BLaER1 treated with 17β-estradiol and CSF1 and Interleukin-3, amounts not matched to agents 10 nM and 100 nM (cell line): ENCODE measurements around the gene CFAP100.

Experiments
- H3K27ac ChIP-seq, 11 experiments: shearing (Covaris generic); formaldehyde crosslinking; 2 replicates each; pipeline ENCODE4 v1.8.1; 2022
- H3K27me3 ChIP-seq, 11 experiments: shearing (Covaris generic); formaldehyde crosslinking; 2 replicates each; pipeline ENCODE4 v1.8.1; 2022
- H3K36me3 ChIP-seq, 11 experiments: shearing (Covaris generic); formaldehyde crosslinking; 2 replicates each; pipeline ENCODE4 v1.8.1; 2022
- H3K4me1 ChIP-seq, 10 experiments: shearing (Covaris generic); formaldehyde crosslinking; 2 replicates each; pipeline ENCODE4 v1.8.1; 2022
- H3K4me2 ChIP-seq, 11 experiments: shearing (Covaris generic); formaldehyde crosslinking; 2 replicates each; pipeline ENCODE4 v1.8.1; 2022
- H3K4me3 ChIP-seq, 10 experiments: shearing (Covaris generic); formaldehyde crosslinking; 2 replicates each; pipeline ENCODE4 v1.8.1; 2022
- H3K9ac ChIP-seq, 11 experiments: shearing (Covaris generic); formaldehyde crosslinking; 2 replicates each; pipeline ENCODE4 v1.8.1; 2022
- H3K9me3 ChIP-seq, 11 experiments: shearing (Covaris generic); formaldehyde crosslinking; replicated peaks in 1 of 11; 2 replicates each; pipeline ENCODE4 v1.8.1; 2022
- H4K20me1 ChIP-seq, 11 experiments: shearing (Covaris generic); formaldehyde crosslinking; 2 replicates each; pipeline ENCODE4 v1.8.1; 2022
- Cebpa-rat ChIP-seq, 11 experiments: shearing (Covaris generic); IDR thresholded peaks; 2 replicates each; pipeline ENCODE4 v1.8.1; 2022

The CFAP100 gene

GRCh38 chr3:126399756-126400155, 5.0 kb downstream of the CFAP100 start:
- Histone ChIP-seq H3K9ac (peak overlapping the region in 3 of 11 experiments; percentile 6 to 59 (median 27); a peak in 3 of 22 replicates), H3K4me3 (no peak overlapping the region), H3K4me1 (peaks cover 9 to 21% (median 12%) of the 10 kb centered on the region in 10 experiments), H3K36me3 (no peaks in the 10 kb centered on the region), H3K4me2 (peak overlapping the region in 10 of 11 experiments; percentile 41 to 87 (median 63); a peak in 19 of 22 replicates), H4K20me1 (peaks cover 0 to 6% (median 0%) of the 10 kb centered on the region in 11 experiments; a peak in 4 of 22 replicates), H3K9me3 (peaks cover 13 to 28% (median 20%) of the 10 kb centered on the region in 11 experiments; a peak in 20 of 22 replicates), H3K27me3 (peaks cover 0 to 45% (median 0%) of the 10 kb centered on the region in 11 experiments; a peak in 4 of 22 replicates), H3K27ac (peak overlapping the region in 10 of 11 experiments; percentile 16 to 71 (median 56); a peak in 18 of 22 replicates)
- TF ChIP-seq Cebpa-rat (IDR thresholded peaks at IDR 0.05), result no peak

DNA sequence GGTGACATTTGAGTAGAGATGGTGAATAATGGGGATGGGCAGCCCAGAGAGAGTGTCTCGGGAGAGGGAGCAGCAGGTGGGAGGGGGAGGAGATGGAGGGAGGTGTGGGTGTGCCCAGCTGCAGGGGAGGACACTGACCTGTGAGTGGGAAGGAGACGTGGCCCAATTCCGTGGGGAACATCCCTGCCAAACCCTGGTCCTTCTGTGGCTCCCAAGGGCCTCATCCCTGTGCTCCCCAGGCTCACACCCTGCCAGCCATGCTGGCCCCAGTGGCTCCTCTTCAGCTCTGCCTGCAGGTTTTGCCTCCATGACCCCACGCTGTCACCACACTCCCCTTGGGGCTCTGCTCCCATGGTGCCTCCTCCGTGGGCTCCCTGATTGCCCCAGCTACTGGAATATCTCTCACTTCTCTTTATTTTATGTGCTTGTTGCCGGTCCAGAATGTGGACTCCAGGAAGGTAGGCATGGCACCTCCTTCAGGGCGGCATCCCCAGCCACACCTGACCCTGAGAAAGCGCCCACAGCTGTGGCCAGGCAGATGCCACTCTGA, 7.0 kb downstream of the CFAP100 start:
- Histone ChIP-seq H3K4me2 (no peak overlapping the region), H3K9me3 (peaks cover 13 to 28% (median 20%) of the 10 kb centered on the region in 11 experiments; a peak in 20 of 22 replicates), H4K20me1 (peaks cover 0 to 6% (median 0%) of the 10 kb centered on the region in 11 experiments; a peak in 4 of 22 replicates), H3K27me3 (peaks cover 0 to 30% (median 0%) of the 10 kb centered on the region in 11 experiments; a peak in 4 of 22 replicates), H3K9ac (no peak overlapping the region), H3K4me1 (peaks cover 9 to 21% (median 12%) of the 10 kb centered on the region in 10 experiments), H3K36me3 (no peaks in the 10 kb centered on the region), H3K27ac (no peak overlapping the region), H3K4me3 (no peak overlapping the region)
- TF ChIP-seq Cebpa-rat (IDR thresholded peaks at IDR 0.05), result no peak

GRCh38 chr3:126402178-126402577, 7.5 kb downstream of the CFAP100 start:
- Histone ChIP-seq H3K9ac (no peak overlapping the region), H3K27ac (no peak overlapping the region), H3K9me3 (peaks cover 15 to 28% (median 20%) of the 10 kb centered on the region in 11 experiments; a peak in 20 of 22 replicates), H3K27me3 (peaks cover 0 to 26% (median 0%) of the 10 kb centered on the region in 11 experiments; a peak in 4 of 22 replicates), H4K20me1 (peaks cover 0 to 6% (median 0%) of the 10 kb centered on the region in 11 experiments; a peak in 4 of 22 replicates), H3K4me3 (no peak overlapping the region), H3K36me3 (no peaks in the 10 kb centered on the region), H3K4me2 (no peak overlapping the region), H3K4me1 (peaks cover 9 to 21% (median 12%) of the 10 kb centered on the region in 10 experiments)
- no peak for TF ChIP-seq Cebpa-rat (IDR thresholded peaks at IDR 0.05)

GRCh38 chr3:126402666-126403302, 8.1 kb downstream of the CFAP100 start:
- Histone ChIP-seq H3K36me3 (no peaks in the 10 kb centered on the region), H3K27me3 (peaks cover 0 to 26% (median 0%) of the 10 kb centered on the region in 11 experiments; a peak in 4 of 22 replicates), H3K9ac (no peak overlapping the region), H3K9me3 (peaks cover 16 to 32% (median 20%) of the 10 kb centered on the region in 11 experiments; a peak in 20 of 22 replicates), H3K4me1 (peaks cover 9 to 21% (median 12%) of the 10 kb centered on the region in 10 experiments), H4K20me1 (peaks cover 0 to 6% (median 0%) of the 10 kb centered on the region in 11 experiments; a peak in 4 of 22 replicates), H3K4me2 (no peak overlapping the region), H3K27ac (no peak overlapping the region), H3K4me3 (no peak overlapping the region)
- no peak for TF ChIP-seq Cebpa-rat (IDR thresholded peaks at IDR 0.05)

DNA sequence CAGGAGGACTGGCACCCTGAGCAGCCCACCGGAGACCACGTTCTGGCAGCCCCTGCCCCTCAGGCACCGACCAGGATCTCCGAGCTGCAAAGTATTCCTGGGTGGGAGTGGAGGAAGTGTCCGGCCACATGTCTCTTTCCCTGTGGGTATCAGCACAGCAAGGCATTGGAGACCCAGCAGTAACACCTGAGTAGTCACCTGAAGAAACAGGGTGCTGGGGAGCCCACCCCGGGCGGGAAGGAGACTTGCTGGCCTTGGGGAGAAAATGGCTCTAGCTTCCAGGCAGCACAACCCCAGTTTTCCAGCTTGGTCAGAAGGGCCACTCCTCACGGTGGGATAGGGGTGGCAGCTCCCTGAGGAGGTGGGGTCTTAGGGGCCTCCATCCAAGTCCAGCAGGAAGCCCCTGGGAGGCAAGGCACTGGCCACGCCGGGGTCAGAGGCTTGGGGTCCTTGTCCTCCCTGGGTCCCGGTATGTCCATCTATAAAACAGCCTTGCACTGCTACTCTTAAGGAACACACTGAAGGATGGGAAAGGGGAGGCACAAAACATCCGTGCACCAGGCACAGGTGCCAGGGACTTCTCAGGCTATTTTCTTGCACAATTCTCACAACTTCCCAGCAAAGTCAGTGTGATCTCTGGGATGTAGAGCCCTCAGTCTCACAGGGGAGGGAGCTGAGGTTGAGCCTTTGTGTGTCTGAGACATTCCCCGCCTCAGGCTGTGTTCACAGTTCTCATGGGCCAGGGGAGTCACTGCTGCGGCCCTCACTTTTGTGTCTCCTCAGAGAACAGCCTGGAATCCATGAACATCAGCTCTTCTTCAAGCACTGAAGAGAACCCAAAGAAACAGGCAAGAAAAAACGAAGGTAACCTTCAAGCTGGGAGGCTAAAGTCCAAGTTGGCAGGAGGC, 11.9 kb downstream of the CFAP100 start:
- no peak for TF ChIP-seq Cebpa-rat (IDR thresholded peaks at IDR 0.05)
- Histone ChIP-seq H3K9ac (no peak overlapping the region), H3K4me2 (no peak overlapping the region), H3K9me3 (peaks cover 0 to 11% (median 3%) of the 10 kb centered on the region in 11 experiments; a peak in 6 of 22 replicates), H3K27me3 (peaks cover 0 to 20% (median 0%) of the 10 kb centered on the region in 11 experiments; a peak in 4 of 22 replicates), H3K4me1 (peaks cover 0 to 3% (median 0%) of the 10 kb centered on the region in 10 experiments; a peak in 1 of 20 replicates), H3K4me3 (no peak overlapping the region), H4K20me1 (peaks cover 0 to 4% (median 0%) of the 10 kb centered on the region in 11 experiments; a peak in 1 of 22 replicates), H3K36me3 (no peaks in the 10 kb centered on the region), H3K27ac (no peak overlapping the region)

GRCh38 chr3:126407412-126408044, 12.8 kb downstream of the CFAP100 start:
- peaks cover 0 to 15% (median 0%) of the 10 kb centered on the region in 11 experiments; a peak in 3 of 22 replicates for H3K27me3 ChIP-seq

GRCh38 chr3:126408099-126408498, 13.4 kb downstream of the CFAP100 start:
- Histone ChIP-seq H3K4me2 (no peak overlapping the region), H3K27me3 (peaks cover 0 to 15% (median 0%) of the 10 kb centered on the region in 11 experiments; a peak in 3 of 22 replicates), H3K27ac (no peak overlapping the region), H3K9ac (no peak overlapping the region), H3K9me3 (peaks cover 0 to 11% (median 3%) of the 10 kb centered on the region in 11 experiments; a peak in 6 of 22 replicates), H3K4me3 (no peak overlapping the region), H3K4me1 (no peaks in the 10 kb centered on the region), H4K20me1 (no peaks in the 10 kb centered on the region), H3K36me3 (no peaks in the 10 kb centered on the region)
- TF ChIP-seq Cebpa-rat (IDR thresholded peaks at IDR 0.05), result no peak

More at GRCh38 chr3:126407412-126408044, 12.8 kb downstream of the CFAP100 start:
- Histone ChIP-seq H3K4me3 (no peak overlapping the region), H3K36me3 (no peaks in the 10 kb centered on the region), H3K9me3 (peaks cover 0 to 11% (median 3%) of the 10 kb centered on the region in 11 experiments; a peak in 6 of 22 replicates), H3K4me1 (no peaks in the 10 kb centered on the region), H3K9ac (no peak overlapping the region), H3K4me2 (no peak overlapping the region), H3K27ac (no peak overlapping the region), H4K20me1 (no peaks in the 10 kb centered on the region; a peak in 1 of 22 replicates)
- no peak for TF ChIP-seq Cebpa-rat (IDR thresholded peaks at IDR 0.05)
